GM23338 (cell line): ENCODE data around the gene POU3F2.

ENCODE experiments used
- CTCF ChIP-seq, 2 experiments: fragments of 200-600 bp in 1 of 2; sonication (generic) in 1 of 2; conservative IDR thresholded peaks; 2 replicates each; pipeline versions ENCODE4 v1.5.1 to v1.6.1; 2016 to 2017; ENCODE audit warnings: antibody characterized with exemption in 2 of 2, low read depth in 2 of 2, mild to moderate bottlenecking in 2 of 2, moderate library complexity in 1 of 2
- EZH2 ChIP-seq: fragments of 200-600 bp; sonication (generic); IDR thresholded peaks from one replicate; pipeline ENCODE4 v1.8.0; 2017; ENCODE audit warnings: antibody characterized with exemption, mild to moderate bottlenecking, low read depth; ENCODE audit not compliant: unreplicated experiment
- EZH2phosphoT487 ChIP-seq: fragments of 200-600 bp; sonication (generic); IDR thresholded peaks from one replicate; pipeline ENCODE4 v1.8.1; 2018; ENCODE audit warnings: antibody characterized with exemption; ENCODE audit not compliant: unreplicated experiment
- POLR2AphosphoS5 ChIP-seq: IDR thresholded peaks from 2 replicates; pipeline ENCODE4 v1.6.1; 2016; ENCODE audit warnings: antibody characterized with exemption, low read depth
- REST ChIP-seq: IDR thresholded peaks from one replicate; pipeline ENCODE4 v1.6.1; 2018; ENCODE audit warnings: antibody characterized with exemption; ENCODE audit not compliant: unreplicated experiment
- STAT1 ChIP-seq: IDR thresholded peaks from one replicate; pipeline ENCODE4 v1.6.1; 2016; ENCODE audit warnings: antibody characterized with exemption; ENCODE audit not compliant: unreplicated experiment

- TF ChIP-seq EZH2phosphoT487: no peak
- no peak for TF ChIP-seq EZH2
- TF ChIP-seq CTCF (conservative IDR thresholded peaks at IDR 0.05; ENCODE audit: low read depth in 2 of 2): no peak
- TF ChIP-seq REST: no peak
- TF ChIP-seq STAT1: no peak
- TF ChIP-seq POLR2AphosphoS5: no peak
Observed at GRCh38 chr6:98787961-98788360, 46.4 kb upstream of the POU3F2 start.
